Heart right ventricle (tissue), 16 donors: Measurements from ENCODE around the gene PADI3. TPM values are rescaled to one million over a fixed set of nuclear protein-coding genes. Genes with fewer than 3 reads are reported as not detected.

Source experiments
- ATAC-seq, 8 donors: fragments of 200-7000 bp; cut with Tn5 transposase; one replicate each; pipeline ENCODE4 v1.9.1; 2020; ENCODE audit warnings: mild to moderate bottlenecking in 8 of 8, moderate library complexity in 8 of 8, moderate number of reproducible peaks in 1 of 8
- DNase-seq, 2 donors: peaks; one replicate each; pipeline ENCODE4 v3.0.0-alpha.2; 2020
- H3K27ac ChIP-seq, 10 donors: fragments of 200-600 bp; sonication (generic) in 2 of 10; one replicate each; pipeline versions ENCODE4 v1.5.0 to v1.8.0; 2020 to 2022; ENCODE audit warnings: mild to moderate bottlenecking in 3 of 10
- H3K27me3 ChIP-seq, 7 donors: fragments of 200-600 bp; one replicate each; pipeline ENCODE4 v1.8.0; 2021 to 2022; ENCODE audit warnings: mild to moderate bottlenecking in 2 of 7
- H3K36me3 ChIP-seq, 9 donors: fragments of 200-600 bp; sonication (generic) in 1 of 9; one replicate each; pipeline versions ENCODE4 v1.5.0 to v1.8.0; 2020 to 2022; ENCODE audit warnings: mild to moderate bottlenecking in 2 of 9
- H3K4me1 ChIP-seq, 9 donors: fragments of 200-600 bp; sonication (generic) in 1 of 9; one replicate each; pipeline versions ENCODE4 v1.5.0 to v1.8.0; 2020 to 2022; ENCODE audit warnings: mild to moderate bottlenecking in 4 of 9
- H3K4me3 ChIP-seq, 10 donors: fragments of 200-600 bp; sonication (generic) in 2 of 10; one replicate each; pipeline versions ENCODE4 v1.5.0 to v1.8.0; 2020 to 2022; ENCODE audit warnings: mild to moderate bottlenecking in 7 of 10, moderate library complexity in 2 of 10
- H3K9me3 ChIP-seq, 11 donors: fragments of 200-600 bp in 10 of 11; sonication (generic) in 2 of 11; one replicate each; pipeline versions ENCODE4 v1.5.0 to v1.8.0; 2013 to 2022; ENCODE audit warnings: mild to moderate bottlenecking in 2 of 11, control low read depth in 1 of 11, moderate library complexity in 1 of 11
- CTCF ChIP-seq, 9 donors: fragments of 200-600 bp; sonication (generic) in 2 of 9; IDR thresholded peaks; one replicate each; pipeline versions ENCODE4 v1.5.0 to v1.8.0; 2021 to 2022; ENCODE audit warnings: antibody characterized with exemption in 9 of 9, mild to moderate bottlenecking in 5 of 9, moderate library complexity in 1 of 9
- WGBS, 2 donors: extraction: QIAGEN DNeasy Blood & Tissue Kit; methylation state at CpG; one replicate each; pipeline ENCODE4 v1.1.7; 2013; ENCODE audit warnings: inconsistent platforms in 1 of 2; 5-methylcytosine and 5-hydroxymethylcytosine counted together
- intact Hi-C, 10 donors: fragments of 100-400 bp; cut with DNase I; formaldehyde crosslinking; loops; one replicate each; pipeline versions ENCODE4 v1.11.1 to v1.14.2; 2022
- polyA plus RNA-seq, 2 donors: library from polyadenylated mRNA; stranded (reverse); fragments of 200-250 nt; gene quantifications; one replicate each; pipeline ENCODE4 v1.2.3, GENCODE V29; 2013
- total RNA-seq, 10 donors: library from RNA; stranded (reverse); fragmentation: NEBNext Ultra II Directional in 3 of 10; extraction: Animal tissue kit (Norgen Biotek cat#: 25700) in 3 of 10; gene quantifications; one replicate each; pipeline versions ENCODE4 v1.2.1 to v1.2.4, GENCODE V29; 2021 to 2023
- donor health status: Arrhythmogenic right ventricular cardiomyopathy.
- donor health status: ischemic (EF 13 %, LVEDD 7.1; RV severe dilation, severe dysfunction).
- donor health status: healthy with polysubstance abuse.
- donor health status: DM: no; HTN: yes; CAD: no.
- donor health status: DM: no; HTN: no; CAD: no.
- donor health status: ischemic (EF 25% LVEDD 6.9; RV normal size, moderate dysfunction).
- donor health status: ischemic (EF 25% LVEDD 5.7; RV mildly dilated, moderate dysfunction).
- donor health status: healthy.
- donor health status: DM: yes; HTN: yes; CAD: no.
- donor health status: Ischemic cardiomyopathy.
- donor health status: ischemic (EF 35%, LVEDD 5.7; RV mildly dilated, moderate dysfunction).
- donor health status: nonischemic (EF 11% LVEDD 7.7; RV severe dilation, severe dysfunction).
- donor health status: DM: yes; HTN: yes; CAD: no.
- donor health status: PGD.
- donor health status: ischemic (EF 29% LVEDD 5.4; RV normal size, mild dysfunction).
- donor health status: nonischemic (EF 23%, LVEDD 6.1; RV moderate dilation, normal function).

PADI3 gene
- total and polyA plus RNA-seq, 12 donors: not detected

- Histone ChIP-seq H3K36me3 (no peaks in the 10 kb centered on the region), H3K27me3 (peaks cover 0 to 59% (median 36%) of the 10 kb centered on the region in 7 donors), H3K9me3 (no peaks in the 10 kb centered on the region), H3K27ac (no peak overlapping the region), H3K4me1 (peaks cover 0 to 13% (median 0%) of the 10 kb centered on the region in 9 donors), H3K4me3 (no peak overlapping the region)
- intact Hi-C loops: no loop called here
- peak in 7 of 8 donors; percentile 28 to 77 (median 52) for ATAC-seq
- peak in 1 of 2 donors; percentile 36 for DNase-seq
- WGBS, 2 donors: 43 to 44% methylated on average over 4 of the region's 4 CpGs
- TF ChIP-seq CTCF (IDR thresholded peaks at IDR 0.05): no peak
Observed at GRCh38 chr1:17207046-17207445, 41.9 kb upstream of the PADI3 start.

- H3K27me3 ChIP-seq: peaks cover 0 to 62% (median 41%) of the 10 kb centered on the region in 7 donors
- WGBS, 2 donors: 47 to 69% methylated on average over 5 of the region's 5 CpGs
- no peak for TF ChIP-seq CTCF (IDR thresholded peaks at IDR 0.05)
- H3K36me3 ChIP-seq: no peaks in the 10 kb centered on the region
- H3K4me3 ChIP-seq: no peak overlapping the region
- no peaks in the 10 kb centered on the region for H3K9me3 ChIP-seq
- DNase-seq (no peak), ATAC-seq (peak in 1 of 8 donors; percentile 54)
- H3K4me1 ChIP-seq: peaks cover 0 to 17% (median 0%) of the 10 kb centered on the region in 9 donors
- intact Hi-C loops: no loop called here
- H3K27ac ChIP-seq: no peak overlapping the region
Observed at GRCh38 chr1:17207540-17207939, 41.4 kb upstream of the PADI3 start.

GRCh38 chr1:17207966-17208418 lies 40.9 kb upstream of the PADI3 start:
- intact Hi-C loops: no loop called here
- Histone ChIP-seq H3K4me1 (peaks cover 0 to 21% (median 0%) of the 10 kb centered on the region in 9 donors), H3K36me3 (no peaks in the 10 kb centered on the region), H3K9me3 (no peaks in the 10 kb centered on the region), H3K27ac (no peak overlapping the region), H3K27me3 (peaks cover 0 to 67% (median 44%) of the 10 kb centered on the region in 7 donors), H3K4me3 (no peak overlapping the region)
- DNase-seq (no peak), ATAC-seq (no peak)
- TF ChIP-seq CTCF (IDR thresholded peaks at IDR 0.05): no peak
- WGBS, 2 donors: 52 to 83% methylated on average over 2 of the region's 2 CpGs

GRCh38 chr1:17208546-17208945 lies 40.4 kb upstream of the PADI3 start:
- peaks cover 0 to 24% (median 0%) of the 10 kb centered on the region in 9 donors for H3K4me1 ChIP-seq
- H3K4me3 ChIP-seq: no peak overlapping the region
- no peak overlapping the region for H3K27ac ChIP-seq
- no peak for TF ChIP-seq CTCF (IDR thresholded peaks at IDR 0.05)
- DNase-seq (no peak), ATAC-seq (no peak)
- H3K9me3 ChIP-seq: no peaks in the 10 kb centered on the region
- no peaks in the 10 kb centered on the region for H3K36me3 ChIP-seq
- intact Hi-C loops: no loop called here
- WGBS, 2 donors: 85 to 94% methylated on average over 3 of the region's 3 CpGs
- peaks cover 0 to 70% (median 47%) of the 10 kb centered on the region in 7 donors for H3K27me3 ChIP-seq
